SHP77 (cell line): ENCODE data around the gene NOP14.

ENCODE experiments used
- DNase-seq, 2 experiments: peaks; one replicate each; lab custom pipeline; 2025; lab: John Stamatoyannopoulos, UW

Gene NOP14

DNA sequence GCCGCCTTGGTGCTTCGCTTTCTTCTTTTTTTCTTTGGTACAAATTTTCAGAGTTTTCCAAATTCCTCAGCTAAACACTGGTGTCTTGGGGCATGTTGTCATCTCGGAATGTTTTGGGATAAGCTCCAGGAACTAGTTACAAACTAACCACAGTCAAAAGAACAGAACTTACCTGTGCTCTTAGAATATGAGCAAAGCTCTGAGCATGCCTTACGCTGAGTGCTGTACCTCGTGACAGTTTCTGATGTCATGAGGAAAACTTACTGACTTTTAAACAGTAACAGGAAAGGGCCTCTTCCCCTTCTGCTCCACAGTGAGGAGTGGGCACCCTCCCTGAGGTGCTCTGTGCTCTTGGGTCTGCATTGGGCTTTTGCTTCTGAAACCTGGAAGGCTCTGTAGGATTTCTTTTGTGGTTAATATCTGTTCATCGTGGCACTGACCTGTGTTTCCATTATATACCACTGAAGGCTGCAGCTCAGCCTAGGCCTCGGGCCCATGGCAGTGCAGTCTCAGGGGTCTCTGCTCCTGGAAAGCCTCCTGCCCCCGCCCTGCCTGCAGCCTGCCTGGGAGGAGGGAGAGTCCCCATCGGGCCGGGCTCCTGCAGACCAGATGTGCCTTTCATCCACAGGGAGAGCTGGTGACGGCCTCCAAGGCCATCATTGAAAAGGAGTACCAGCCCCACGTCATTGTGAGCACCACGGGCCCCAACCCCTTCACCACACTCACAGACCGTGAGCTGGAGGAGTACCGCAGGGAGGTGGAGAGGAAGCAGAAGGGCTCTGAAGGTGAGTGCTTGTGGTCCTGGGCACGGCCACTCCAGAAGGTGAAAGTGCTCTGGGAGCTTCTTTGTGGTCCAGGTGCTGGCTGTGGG, 48.7 kb downstream of the NOP14 start:
- DNase-seq: no peak

DNA sequence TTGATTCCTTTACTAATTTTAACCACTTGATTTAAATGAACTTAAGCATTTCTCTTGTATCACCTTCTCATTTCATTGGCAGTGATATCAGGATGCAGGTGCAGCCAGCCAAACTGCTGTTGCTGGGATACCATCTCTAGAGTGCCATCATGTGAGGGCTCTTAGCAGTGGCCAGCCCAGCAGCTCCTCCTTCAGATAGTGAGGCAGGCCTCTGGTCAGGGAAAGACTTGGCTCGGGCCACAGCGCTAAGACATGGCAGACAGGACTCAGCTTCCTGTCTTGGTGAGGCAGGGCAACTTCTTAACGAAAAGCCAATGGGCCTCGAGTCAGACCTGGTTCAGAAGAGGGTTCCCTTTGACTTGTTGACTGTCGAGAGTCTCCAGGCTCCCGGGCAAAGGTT, 50.0 kb downstream of the NOP14 start:
- DNase-seq: no peak

DNA sequence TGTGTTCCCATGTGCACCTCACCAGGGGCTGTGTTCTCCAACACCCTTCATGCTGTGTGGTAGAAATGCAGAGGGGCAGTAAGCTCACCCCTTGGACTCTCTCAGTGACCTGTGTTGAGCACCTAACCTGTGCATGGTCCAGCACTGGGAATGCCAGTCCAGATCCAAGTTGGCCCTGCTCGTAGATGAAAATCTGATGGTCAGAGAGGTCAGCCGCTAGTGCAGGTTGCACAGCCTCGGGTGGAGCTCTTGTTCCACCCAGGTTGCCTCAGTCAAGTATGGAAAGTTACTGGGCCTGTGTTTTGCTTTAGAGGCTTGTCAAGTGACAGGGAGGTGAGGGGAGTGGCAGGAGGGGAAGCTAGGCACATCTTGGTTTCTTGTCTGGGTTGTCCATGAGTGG, 51.3 kb downstream of the NOP14 start:
- DNase-seq: no peak

DNA sequence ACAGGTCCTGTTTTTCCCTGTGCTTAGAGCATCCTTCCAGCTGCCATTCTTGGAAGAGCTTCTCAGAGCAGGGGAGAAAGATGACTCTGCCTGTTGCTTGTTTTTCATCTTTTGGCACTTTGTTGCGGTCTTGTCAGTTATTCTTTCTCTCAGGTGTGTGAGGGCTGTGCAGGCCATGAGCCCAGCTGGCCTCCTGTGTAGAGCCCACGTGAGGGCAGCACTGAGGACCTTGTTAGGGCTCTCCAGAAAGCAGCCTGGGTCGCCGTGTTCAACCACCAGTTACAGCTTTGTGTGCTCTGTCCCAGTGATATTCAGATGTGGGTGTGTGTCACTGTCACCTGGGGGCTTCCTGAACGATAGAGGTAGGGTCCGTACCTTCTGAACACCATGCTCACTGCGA, 52.8 kb downstream of the NOP14 start:
- no peak for DNase-seq

DNA sequence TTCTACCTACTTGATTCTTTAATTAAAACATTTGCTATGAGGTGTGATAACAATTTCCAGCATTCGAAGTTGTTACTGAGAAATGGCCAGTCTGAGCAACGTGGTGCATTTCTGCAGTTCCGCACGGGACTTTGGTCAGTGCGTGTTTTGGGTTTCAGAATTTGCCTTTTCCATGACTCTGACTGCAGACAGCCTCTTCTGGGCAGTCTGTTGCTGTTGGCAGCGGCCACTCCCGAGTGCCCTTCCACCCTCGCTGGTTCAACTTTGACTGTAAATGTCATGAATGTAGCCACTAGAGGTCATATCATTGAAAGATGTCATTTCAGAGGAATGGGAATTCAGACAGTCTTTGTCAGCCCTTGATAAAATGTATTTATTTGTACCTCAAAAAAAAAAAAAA, 53.6 kb downstream of the NOP14 start:
- no peak for DNase-seq

DNA sequence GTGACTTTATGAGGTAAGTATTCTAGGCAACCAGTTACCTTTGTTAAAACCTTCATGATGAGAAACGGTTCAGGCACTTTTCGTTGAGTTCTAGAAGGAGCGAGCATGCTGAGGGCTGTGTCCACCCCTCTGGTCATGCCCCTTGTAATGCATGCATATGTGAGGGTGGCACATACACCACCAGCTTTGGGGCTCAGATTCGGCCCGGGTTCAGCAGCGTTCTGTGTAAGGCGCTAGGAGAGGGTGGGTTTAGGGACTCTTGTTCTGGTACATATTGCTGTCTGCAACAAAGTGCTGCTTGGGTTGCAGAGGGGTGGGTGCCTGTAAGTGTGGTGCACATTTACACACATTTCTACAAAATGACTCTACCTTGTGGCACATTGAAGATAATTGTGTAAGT, 54.5 kb downstream of the NOP14 start:
- no peak for DNase-seq

DNA sequence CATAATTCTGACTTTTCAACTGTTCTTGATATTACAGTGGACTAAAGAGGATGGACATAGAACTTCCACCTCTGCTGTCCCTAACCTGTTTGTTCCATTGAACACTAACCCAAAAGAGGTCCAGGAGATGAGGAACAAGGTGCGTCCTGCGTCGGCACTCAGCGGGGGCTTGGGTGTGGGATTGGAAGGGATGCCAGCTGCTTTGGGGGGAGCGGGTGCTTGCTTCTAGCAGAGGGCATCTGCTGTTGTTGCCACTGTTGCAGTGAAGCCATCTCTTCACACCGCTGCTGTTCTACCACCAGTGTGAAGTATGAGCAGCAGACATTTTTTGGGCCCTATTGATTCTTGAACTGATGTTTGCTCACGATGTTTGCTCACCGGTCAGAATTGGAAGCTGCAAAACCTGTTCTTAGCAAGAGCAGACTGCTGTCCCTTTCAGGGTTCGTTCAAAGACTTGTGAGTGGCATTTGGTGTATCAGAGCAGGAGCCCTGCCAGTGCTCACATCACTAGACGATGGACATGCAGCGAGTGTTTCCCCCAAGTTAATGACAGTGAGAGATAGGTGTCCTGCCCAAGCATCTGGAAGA, 55.4 kb downstream of the NOP14 start:
- DNase-seq: no peak

DNA sequence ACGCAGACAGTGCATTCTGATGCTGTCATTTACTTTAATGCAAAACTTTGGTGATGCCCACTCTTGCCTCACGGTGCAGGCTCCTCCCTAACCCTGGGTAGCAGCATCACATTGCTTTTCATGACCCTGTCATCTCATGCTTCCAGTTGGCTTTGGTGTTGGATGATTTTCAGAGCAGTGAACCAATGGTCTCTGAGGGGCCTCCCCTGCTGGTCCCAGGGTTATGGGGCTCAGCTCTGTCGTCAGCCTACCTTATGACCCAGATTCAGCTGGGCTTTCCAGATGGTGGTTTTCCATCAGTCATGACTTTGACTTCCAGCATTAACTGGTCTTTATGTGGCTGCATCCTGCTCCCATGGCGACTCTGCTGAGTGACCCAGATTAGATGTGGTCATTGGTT, 56.0 kb downstream of the NOP14 start:
- DNase-seq: no peak

DNA sequence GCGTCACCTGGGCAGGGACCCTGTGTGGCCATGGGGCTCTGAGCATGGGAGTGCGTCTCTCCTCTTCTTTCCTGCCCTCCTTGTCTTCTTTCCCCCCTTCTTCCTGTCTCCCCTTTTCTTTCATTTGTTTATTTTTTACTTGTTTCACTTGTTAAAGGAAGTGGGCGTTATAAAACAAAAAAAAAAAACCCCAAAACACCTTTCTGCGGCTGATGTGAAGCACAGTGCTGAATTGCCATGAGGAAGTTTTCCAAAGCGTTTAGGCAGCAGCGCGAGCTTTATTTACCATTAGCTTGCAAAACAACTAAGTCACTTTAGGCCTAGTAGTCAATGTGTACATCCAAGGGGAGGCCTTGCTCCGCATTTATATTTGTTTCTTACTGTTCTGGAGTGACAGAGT, 57.0 kb downstream of the NOP14 start:
- no peak for DNase-seq

DNA sequence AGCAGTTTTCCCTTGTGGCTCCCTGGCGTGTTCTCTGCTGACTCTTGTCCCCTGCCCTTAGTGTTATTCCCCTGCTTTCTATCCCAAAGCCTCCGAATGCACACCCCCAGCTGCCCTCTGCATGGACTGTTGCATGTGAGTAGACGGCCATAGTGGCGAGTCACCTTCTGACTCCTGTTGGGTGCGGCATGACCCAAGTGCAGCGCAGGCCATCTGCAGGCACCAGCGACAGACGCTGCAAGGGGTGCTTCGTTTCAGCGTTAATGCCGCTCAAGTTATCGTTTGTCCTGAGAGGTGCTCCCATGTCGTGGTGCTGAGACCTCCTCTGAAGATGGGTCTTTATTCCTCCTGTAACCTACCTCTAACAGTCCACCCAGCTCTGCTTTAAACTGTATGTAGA, 57.7 kb downstream of the NOP14 start:
- DNase-seq: no peak

DNA sequence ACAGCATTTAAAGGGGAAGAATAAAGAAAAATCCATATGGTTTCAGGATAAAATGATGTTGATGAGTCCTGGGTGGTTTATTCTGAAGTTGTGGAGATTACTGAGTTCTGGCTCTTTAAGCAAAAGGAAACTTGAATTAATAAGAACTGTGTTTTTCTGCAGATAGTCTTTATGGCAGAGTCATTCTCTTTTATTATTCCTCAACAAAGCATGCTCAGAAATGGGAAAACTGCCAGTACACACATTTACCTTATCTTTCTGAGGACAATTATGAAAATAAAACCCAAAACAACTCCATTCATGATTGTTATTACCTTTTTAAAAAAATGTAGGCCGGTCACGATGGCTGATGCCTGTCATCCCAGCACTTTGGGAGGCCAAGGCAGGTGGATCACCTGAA, 61.1 kb downstream of the NOP14 start:
- DNase-seq: no peak

DNA sequence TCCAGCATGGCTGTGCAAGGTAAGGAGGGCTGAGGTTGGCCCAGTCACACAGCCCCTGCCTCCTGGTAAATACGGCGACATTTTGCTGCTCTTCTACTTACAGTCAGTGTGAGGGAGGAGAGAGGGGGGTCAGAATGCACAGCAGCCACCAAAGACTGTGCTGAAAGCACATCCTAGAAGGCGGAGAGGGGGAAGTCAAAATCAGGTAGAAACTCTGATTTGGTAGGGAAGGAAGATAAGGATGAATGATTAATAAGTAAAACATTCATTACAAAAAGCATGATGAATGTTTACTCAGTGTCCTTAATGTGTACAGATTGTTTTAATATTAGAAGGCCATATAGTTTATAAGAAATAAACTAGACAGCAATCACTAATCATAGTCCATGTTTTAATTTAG, 62.0 kb downstream of the NOP14 start:
- no peak for DNase-seq

DNA sequence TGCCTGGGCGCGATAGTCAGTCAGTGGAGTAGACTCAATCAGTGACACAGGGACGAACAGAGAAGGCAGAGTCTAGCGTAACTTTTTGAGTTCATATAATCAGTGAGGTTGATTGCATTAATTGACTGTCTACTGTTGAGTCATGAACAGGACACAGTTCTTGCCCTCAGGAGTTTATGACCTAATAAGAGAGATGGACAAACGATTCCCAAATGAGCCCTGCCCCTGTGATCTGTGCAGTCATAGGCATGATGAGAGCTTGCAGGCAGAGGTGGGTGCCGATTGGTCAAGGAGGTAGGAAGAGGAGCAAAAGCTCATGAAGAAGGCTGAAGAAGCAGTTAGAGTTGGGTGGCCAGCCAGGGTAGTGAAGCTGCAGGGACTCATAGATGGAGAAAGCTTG, 62.5 kb downstream of the NOP14 start:
- no peak for DNase-seq

DNA sequence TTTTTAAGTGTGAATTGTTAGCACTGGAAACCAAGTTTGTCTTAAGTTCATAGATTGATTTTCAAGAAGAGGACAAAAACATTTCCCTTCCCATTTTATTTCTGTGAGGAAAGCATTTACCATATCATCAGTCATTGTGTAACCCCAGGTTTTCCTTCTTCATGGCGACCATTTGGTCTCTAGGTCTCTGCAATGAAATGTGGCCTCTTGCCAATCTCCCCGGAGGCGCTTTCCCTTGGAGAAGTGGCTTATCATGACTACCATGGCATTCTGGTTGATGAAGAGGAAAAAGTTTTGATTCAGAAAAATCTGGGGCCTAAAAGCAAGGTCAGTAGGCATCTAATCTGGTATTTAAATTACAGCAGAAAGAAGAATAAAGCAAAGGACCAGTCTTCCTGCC, 65.2 kb downstream of the NOP14 start:
- DNase-seq: no peak

DNA sequence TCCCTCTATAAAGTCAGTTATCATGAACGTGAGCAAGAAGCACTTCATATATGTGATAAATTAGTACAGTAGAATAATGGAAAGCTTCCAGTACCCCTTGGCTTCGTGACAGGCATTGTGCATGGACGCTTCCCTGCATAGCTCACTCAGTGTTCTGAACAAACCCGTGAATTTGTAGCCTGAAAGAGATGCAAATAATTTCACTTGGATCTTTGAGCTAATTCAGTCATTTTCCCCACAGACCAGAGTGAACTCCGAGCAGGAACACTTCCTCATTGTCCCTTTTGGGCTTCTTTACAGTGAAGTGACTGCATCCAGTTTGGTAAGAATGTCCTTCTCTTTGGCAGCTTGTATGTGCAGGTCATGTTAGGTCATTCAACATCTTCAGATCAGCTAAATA, 69.4 kb downstream of the NOP14 start:
- no peak for DNase-seq

DNA sequence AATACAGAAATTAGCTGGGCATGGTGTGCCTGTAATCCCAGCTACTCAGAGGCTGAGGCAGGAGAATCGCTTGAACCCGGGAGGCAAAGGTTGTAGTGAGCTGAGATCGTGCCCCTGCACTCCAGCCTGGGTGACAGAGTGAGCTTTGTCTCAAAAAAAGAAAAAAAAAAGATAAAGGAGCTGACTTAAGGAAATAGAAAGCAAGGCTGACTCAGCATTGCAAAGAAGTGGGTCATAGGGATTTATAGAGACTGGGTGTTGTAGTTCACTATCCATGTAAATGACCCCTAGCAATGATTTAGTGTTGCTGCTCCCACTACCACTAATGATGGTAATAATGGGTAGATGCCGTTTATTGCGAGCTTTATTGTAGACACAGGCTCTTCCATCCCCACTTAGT, 71.9 kb downstream of the NOP14 start:
- no peak for DNase-seq

DNA sequence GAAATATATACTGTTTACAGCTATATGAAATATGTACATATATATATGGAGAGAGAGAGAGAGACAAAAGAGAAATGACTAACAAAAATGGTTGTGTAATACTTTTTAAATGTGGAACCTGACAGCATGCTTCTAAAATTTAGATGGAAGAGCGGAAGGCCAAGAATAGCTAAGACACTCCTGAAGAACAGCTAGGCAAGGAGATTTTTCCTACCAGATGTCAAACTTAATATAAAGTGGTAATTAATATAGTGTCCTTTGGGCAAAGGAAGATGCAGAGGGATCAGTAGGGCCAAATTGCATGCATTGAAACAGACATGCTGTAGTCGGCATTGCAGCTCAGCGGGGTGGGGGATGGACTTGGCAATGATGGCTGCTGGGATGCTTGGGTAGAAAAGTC, 74.3 kb downstream of the NOP14 start:
- DNase-seq: no peak
